Panc1 (cell line): ENCODE results near the gene AP1S2.

ENCODE experiments used
- POLR2AphosphoS5 ChIP-seq: IDR thresholded peaks from 2 replicates; pipeline ENCODE4 v1.6.1; 2012; ENCODE audit warnings: mild to moderate bottlenecking, low read depth, low read length, moderate library complexity
- TCF7L2 ChIP-seq: IDR thresholded peaks from 2 replicates; pipeline ENCODE4 v1.6.1; 2011; ENCODE audit warnings: mild to moderate bottlenecking, low read depth, low read length, inconsistent platforms
- TF ChIP-seq, protein P1 (sequence below): fragments of 450-650 bp; IDR thresholded peaks from 2 replicates; pipeline ENCODE4 v1.5.1; 2017; ENCODE audit warnings: mild to moderate bottlenecking
- TF ChIP-seq, protein P2 (sequence below), 2 experiments: IDR thresholded peaks; 2 replicates each; pipeline ENCODE4 v1.6.1; 2011 to 2012; ENCODE audit warnings: low read depth in 2 of 2, control low read depth in 1 of 2, low read length in 1 of 2, mild to moderate bottlenecking in 1 of 2, moderate library complexity in 1 of 2; ENCODE audit not compliant: insufficient read depth in 1 of 2

DNA sequence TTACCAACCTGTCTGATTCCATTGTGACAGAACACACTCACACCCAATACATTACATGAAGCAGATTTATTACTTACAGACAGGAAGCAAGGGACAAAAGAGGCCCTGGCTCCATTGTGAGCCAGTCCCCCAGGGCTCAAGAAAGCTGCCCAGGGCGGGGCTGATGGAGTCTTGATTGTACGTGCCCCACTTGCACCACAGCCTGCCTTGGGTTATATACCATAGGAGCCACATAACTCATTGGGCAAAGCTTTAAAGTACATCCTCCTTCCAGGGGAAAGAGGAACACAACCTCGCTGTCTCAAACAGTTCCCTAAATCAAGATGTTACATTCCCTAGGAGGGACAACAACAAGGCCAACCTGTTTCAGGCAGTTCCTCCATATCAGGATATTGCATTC is 67.7 kb downstream of the AP1S2 start:
- no peak for TF ChIP-seq POLR2AphosphoS5
- TF ChIP-seq, protein P1, sequence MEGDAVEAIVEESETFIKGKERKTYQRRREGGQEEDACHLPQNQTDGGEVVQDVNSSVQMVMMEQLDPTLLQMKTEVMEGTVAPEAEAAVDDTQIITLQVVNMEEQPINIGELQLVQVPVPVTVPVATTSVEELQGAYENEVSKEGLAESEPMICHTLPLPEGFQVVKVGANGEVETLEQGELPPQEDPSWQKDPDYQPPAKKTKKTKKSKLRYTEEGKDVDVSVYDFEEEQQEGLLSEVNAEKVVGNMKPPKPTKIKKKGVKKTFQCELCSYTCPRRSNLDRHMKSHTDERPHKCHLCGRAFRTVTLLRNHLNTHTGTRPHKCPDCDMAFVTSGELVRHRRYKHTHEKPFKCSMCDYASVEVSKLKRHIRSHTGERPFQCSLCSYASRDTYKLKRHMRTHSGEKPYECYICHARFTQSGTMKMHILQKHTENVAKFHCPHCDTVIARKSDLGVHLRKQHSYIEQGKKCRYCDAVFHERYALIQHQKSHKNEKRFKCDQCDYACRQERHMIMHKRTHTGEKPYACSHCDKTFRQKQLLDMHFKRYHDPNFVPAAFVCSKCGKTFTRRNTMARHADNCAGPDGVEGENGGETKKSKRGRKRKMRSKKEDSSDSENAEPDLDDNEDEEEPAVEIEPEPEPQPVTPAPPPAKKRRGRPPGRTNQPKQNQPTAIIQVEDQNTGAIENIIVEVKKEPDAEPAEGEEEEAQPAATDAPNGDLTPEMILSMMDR: no peak
- TF ChIP-seq, protein P2, sequence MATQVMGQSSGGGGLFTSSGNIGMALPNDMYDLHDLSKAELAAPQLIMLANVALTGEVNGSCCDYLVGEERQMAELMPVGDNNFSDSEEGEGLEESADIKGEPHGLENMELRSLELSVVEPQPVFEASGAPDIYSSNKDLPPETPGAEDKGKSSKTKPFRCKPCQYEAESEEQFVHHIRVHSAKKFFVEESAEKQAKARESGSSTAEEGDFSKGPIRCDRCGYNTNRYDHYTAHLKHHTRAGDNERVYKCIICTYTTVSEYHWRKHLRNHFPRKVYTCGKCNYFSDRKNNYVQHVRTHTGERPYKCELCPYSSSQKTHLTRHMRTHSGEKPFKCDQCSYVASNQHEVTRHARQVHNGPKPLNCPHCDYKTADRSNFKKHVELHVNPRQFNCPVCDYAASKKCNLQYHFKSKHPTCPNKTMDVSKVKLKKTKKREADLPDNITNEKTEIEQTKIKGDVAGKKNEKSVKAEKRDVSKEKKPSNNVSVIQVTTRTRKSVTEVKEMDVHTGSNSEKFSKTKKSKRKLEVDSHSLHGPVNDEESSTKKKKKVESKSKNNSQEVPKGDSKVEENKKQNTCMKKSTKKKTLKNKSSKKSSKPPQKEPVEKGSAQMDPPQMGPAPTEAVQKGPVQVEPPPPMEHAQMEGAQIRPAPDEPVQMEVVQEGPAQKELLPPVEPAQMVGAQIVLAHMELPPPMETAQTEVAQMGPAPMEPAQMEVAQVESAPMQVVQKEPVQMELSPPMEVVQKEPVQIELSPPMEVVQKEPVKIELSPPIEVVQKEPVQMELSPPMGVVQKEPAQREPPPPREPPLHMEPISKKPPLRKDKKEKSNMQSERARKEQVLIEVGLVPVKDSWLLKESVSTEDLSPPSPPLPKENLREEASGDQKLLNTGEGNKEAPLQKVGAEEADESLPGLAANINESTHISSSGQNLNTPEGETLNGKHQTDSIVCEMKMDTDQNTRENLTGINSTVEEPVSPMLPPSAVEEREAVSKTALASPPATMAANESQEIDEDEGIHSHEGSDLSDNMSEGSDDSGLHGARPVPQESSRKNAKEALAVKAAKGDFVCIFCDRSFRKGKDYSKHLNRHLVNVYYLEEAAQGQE (IDR thresholded peaks at IDR 0.05; ENCODE audit: insufficient read depth in 1 of 2, low read depth in 2 of 2, low read length in 1 of 2): no peak
- TF ChIP-seq TCF7L2: no peak
